Measurements from ENCODE around the gene EHMT1.

EHMT1 gene

GRCh38 chr9:137664676-137665075 is 45.9 kb downstream of the EHMT1 start:
- H3K9me3 ChIP-seq = no peaks in the 10 kb centered on the region
- no peaks in the 10 kb centered on the region for H3K27me3 ChIP-seq
- H3K4me1 ChIP-seq = peaks cover 13% of the 10 kb centered on the region
- no peak for TF ChIP-seq CTCF (IDR thresholded peaks at IDR 0.05; ENCODE audit: low read depth, low read length)
- no peaks in the 10 kb centered on the region for H3K36me3 ChIP-seq
- DNase-seq = no peak
- no peak overlapping the region for H3K4me3 ChIP-seq (ENCODE audit: low read depth, low read length)

- DNase-seq = no peak
- H3K4me3 ChIP-seq (ENCODE audit: low read depth, low read length) = no peak overlapping the region
- no peaks in the 10 kb centered on the region for H3K27me3 ChIP-seq
- H3K9me3 ChIP-seq = no peaks in the 10 kb centered on the region
- H3K4me1 ChIP-seq = peaks cover 13% of the 10 kb centered on the region
- no peaks in the 10 kb centered on the region for H3K36me3 ChIP-seq
- TF ChIP-seq CTCF (IDR thresholded peaks at IDR 0.05; ENCODE audit: low read depth, low read length) = no peak
Observed at GRCh38 chr9:137665226-137665625, 46.4 kb downstream of the EHMT1 start.

- Histone ChIP-seq H3K4me1 (peaks cover 13% of the 10 kb centered on the region), H3K27me3 (no peaks in the 10 kb centered on the region), H3K9me3 (no peaks in the 10 kb centered on the region), H3K36me3 (no peaks in the 10 kb centered on the region), H3K4me3 (ENCODE audit: low read depth, low read length) (no peak overlapping the region)
- TF ChIP-seq CTCF (IDR thresholded peaks at IDR 0.05; ENCODE audit: low read depth, low read length) = no peak
- no peak for DNase-seq
Observed at GRCh38 chr9:137665697-137666512, 47.1 kb downstream of the EHMT1 start.

- H3K4me3 ChIP-seq (ENCODE audit: low read depth, low read length) = no peak overlapping the region
- H3K4me1 ChIP-seq = peaks cover 13% of the 10 kb centered on the region
- peak; percentile 53 for DNase-seq
- H3K9me3 ChIP-seq = no peaks in the 10 kb centered on the region
- TF ChIP-seq CTCF (IDR thresholded peaks at IDR 0.05; ENCODE audit: low read depth, low read length) = no peak
- no peaks in the 10 kb centered on the region for H3K27me3 ChIP-seq
- H3K36me3 ChIP-seq = no peaks in the 10 kb centered on the region
Observed at GRCh38 chr9:137666513-137666822, 47.7 kb downstream of the EHMT1 start.

GRCh38 chr9:137666955-137667670 is 48.3 kb downstream of the EHMT1 start:
- DNase-seq = no peak
- Histone ChIP-seq H3K4me3 (ENCODE audit: low read depth, low read length) (no peak overlapping the region), H3K36me3 (no peaks in the 10 kb centered on the region), H3K4me1 (peaks cover 16% of the 10 kb centered on the region), H3K9me3 (no peaks in the 10 kb centered on the region), H3K27me3 (no peaks in the 10 kb centered on the region)
- no peak for TF ChIP-seq CTCF (IDR thresholded peaks at IDR 0.05; ENCODE audit: low read depth, low read length)

GRCh38 chr9:137668203-137668602 is 49.4 kb downstream of the EHMT1 start:
- TF ChIP-seq CTCF (IDR thresholded peaks at IDR 0.05; ENCODE audit: low read depth, low read length) = no peak
- Histone ChIP-seq H3K4me1 (peaks cover 20% of the 10 kb centered on the region), H3K27me3 (no peaks in the 10 kb centered on the region), H3K36me3 (no peaks in the 10 kb centered on the region), H3K4me3 (ENCODE audit: low read depth, low read length) (no peak overlapping the region), H3K9me3 (no peaks in the 10 kb centered on the region)
- DNase-seq = no peak

All from BE2C (cell line).